ENCODE measurements around the gene WDFY2.

WDFY2 gene

GRCh38 chr13:51776179-51776578 lies 191.9 kb downstream of the WDFY2 start:
- no peak for FAIRE-seq

GRCh38 chr13:51777921-51778320 lies 193.7 kb downstream of the WDFY2 start:
- FAIRE-seq = no peak

GRCh38 chr13:51778392-51778791 lies 194.1 kb downstream of the WDFY2 start:
- FAIRE-seq = no peak

- FAIRE-seq = no peak
Measured at GRCh38 chr13:51780099-51780498, 195.8 kb downstream of the WDFY2 start.

GRCh38 chr13:51781246-51782022 lies 197.2 kb downstream of the WDFY2 start:
- no peak for FAIRE-seq

GRCh38 chr13:51782026-51782710 lies 197.9 kb downstream of the WDFY2 start:
- no peak for FAIRE-seq

- no peak for FAIRE-seq
Measured at GRCh38 chr13:51783428-51784094, 199.3 kb downstream of the WDFY2 start.

DNA sequence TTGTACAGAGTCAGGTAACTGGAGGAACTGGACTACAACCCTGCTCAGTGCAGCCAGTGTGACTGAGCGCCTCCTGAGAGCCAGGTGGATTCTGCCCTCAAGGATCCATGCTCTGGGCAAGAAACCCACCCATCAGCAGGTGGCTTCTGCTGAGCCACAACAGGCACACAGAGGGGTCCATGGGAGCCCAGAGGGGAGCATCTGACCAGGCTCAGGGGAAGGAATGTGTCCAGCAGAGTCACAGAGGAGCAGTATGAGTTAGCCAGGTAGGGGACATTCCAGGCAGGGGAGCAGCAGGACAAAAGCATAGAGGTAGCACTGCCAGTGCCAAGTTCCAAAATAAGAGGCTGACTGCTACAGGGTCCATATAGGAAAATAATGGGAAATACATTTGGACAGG lies 199.8 kb downstream of the WDFY2 start:
- FAIRE-seq = no peak

DNA sequence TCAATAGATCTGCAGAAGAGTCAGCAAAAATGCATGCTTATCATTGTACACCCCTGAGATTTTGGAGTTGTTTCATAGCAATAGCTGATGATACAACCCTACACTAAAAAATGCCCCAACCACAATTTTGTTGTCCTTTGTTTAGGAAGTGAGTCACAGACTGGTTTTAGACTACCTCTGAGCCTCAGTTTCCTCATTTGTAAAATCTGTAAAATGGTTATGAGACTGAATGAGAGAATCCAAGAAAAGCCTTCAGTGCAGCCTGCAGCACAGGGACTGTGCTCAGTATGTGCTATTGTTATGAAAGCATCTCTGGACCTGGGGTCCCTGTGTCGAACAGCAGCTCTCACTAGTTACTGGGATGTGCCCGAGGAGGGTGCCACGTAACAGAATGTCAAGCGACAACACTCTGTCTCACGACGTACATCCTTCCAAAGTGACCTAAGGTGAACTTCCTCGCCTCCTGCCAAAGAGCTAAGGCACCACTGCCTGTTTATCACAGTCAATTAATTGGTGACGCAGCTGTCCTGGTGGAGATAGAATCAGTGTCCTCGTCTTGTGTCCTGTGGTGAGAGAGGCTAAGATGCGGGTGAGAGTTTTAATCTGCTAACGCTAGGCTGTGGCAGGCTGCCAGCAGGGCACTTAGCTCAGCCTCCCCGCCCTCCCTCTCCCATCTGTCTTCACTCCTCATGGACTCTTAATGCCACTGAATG lies 201.6 kb downstream of the WDFY2 start:
- FAIRE-seq = no peak

DNA sequence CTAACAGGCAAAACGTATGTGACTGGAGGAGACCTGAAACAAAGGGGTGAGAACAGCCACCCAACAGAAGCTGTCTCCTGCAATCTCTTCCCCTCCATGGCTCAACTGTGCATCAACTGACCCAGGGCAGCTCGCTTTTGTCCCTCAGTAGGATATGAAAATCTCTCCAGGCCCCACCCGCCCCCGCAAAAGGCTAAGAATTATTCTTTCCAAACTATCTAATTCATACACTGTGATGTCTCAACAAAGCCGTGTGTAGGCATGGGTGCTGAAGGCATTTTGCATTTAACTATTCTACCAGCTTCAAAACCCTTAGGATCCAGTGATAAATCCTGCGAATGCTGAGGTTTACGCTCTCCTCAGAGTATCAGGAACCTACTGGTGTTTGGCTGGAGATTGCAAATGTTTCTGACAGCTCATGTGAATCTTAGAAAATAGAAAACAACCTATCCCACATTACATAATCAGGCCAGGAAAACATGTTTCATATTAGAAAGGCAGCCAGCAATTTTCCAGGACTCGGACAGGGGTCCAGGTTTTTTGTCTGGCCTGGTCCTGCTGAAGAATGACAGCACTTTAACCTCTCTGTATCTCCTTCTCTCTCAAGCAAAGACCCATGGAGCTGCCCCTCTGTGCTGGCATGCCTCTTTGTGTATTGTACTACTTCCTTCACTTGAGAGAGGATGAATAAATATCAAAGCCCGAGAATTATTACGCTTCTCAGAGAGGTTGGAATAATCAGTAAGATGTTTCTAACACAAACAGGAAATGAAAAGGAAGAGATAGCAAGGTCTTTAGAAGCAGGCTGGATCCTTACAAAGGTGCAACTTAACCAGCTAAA lies 202.4 kb downstream of the WDFY2 start:
- FAIRE-seq = no peak

DNA sequence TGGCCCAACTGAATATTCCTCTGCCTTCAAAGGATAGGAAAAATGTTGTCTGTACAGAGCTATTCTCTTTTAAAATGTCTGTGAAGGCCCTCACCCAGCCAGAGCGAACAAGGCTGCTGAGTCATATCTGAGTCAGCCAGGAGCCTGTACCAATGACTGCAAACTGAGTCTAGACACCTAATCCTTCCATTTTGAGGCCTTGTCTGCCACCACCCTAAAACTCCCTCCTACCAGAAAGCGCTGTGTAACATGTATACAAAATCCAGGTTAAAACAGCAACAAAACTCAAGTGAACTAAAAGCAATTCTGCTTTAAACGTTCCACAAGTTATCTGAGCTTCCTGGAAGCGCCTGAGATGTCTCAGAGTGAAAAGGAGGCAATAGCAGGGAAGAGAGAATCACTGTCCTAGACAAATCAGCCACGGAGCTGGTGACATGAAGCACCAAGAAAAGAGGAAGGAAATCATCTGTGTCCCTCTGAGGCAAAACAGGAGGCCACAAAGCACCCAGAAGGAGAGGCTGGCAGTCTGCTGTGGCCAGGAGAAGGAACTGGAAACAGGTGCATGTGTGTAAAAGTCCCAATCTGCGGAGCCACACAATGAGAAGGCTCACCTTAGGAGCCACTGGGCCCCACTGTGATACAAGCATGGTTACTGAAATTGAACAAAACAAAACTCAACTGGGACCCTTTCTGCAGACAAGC lies 209.5 kb downstream of the WDFY2 start:
- no peak for FAIRE-seq

DNA sequence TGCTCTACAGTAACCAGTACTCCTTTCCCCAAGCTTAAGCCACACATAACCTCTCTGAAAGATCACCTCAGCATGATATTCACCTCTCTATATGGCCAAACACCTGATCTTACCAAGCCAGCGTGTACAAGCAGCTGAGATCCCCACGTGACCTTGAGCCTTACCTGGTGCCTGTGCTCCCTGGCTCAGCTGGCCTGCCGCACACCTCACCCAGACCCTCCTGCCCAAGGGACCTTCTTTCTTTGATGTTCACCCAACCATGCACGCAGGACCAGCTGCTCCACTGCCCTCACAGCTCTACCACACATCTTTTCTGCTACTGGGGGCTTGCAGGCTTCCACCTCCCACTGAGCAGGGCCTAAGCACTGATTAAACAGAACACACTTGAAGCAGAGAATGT lies 210.7 kb downstream of the WDFY2 start:
- no peak for FAIRE-seq

DNA sequence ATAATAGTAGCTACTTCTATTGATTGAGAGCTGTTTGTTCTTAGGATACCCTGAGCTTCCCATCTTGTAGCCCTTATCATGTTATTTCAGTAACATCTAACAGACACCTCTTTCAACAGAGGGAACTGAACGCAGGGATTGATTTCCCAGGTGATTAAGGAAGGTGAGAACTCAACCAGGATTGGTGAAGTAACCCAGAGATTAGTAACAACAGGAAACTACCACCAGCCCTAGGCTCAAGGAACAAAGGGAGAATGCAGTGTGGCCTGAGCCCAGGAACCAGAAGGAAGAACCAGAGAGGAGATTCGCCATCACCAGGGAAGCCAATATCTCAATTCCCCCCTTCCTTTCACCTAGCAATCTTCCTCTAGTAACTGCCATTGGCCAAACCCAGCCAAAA lies 211.2 kb downstream of the WDFY2 start:
- FAIRE-seq = no peak

GRCh38 chr13:51796546-51796945 lies 212.3 kb downstream of the WDFY2 start:
- no peak for FAIRE-seq

DNA sequence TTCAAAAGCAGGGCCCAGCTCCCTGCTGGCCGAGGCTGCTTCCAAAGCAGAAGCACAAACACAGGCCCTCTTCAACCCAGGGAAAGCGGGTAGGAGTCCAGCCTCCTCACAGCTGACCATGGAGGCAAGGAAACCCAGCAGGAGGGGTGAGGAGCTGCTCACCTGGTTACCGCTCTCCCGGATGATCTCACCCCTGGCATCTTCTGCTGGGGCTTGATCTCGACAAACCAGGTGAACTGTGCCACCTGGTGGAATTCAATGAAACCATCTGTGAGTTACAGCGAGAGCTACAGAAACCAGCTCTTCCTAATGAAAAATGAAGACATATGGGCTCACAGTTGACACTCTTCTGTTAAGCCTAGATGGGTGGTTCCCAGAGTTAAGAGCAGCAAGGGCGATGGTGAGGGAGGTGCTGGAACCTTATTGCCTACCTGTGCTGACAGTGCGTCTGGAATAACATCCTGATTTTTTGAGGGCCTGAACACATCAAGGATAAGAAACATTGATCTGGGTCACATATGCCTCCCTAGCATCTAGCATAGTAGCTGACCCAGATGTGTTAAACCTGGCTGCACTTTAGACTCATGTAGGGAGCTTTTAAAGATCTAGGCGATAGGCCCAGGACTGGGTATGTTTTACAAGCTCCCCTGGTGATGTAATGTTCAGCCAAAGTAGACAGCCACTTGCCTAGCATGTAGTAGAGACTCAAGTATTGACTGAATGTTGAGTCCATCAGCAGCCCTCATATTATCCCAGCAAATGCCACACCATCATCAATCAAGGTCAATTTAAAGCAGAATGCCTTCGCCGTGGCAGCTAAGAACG lies 213.6 kb downstream of the WDFY2 start:
- no peak for FAIRE-seq

GRCh38 chr13:51799261-51799660 lies 215.0 kb downstream of the WDFY2 start:
- FAIRE-seq = no peak

DNA sequence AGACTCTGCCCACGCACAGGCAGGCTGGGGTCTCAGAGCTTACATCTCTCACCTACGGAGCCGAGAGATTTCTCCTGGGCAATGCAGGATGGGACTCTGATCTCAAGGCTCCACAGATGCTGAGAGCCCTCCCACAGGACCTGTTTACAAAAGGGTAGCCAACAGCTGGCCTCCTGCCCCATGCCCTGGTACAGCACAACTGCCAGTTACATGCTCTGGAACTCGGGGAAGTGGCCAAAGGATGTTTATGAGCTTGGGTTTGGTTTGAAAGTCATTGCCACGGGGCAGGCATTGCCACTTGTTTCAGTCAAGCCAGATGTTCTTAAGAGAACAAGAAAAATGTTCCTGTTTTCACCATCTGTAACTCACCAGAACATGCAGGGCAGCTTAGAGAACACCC lies 216.2 kb downstream of the WDFY2 start:
- no peak for FAIRE-seq

GRCh38 chr13:51801631-51802099 lies 217.4 kb downstream of the WDFY2 start:
- no peak for FAIRE-seq

DNA sequence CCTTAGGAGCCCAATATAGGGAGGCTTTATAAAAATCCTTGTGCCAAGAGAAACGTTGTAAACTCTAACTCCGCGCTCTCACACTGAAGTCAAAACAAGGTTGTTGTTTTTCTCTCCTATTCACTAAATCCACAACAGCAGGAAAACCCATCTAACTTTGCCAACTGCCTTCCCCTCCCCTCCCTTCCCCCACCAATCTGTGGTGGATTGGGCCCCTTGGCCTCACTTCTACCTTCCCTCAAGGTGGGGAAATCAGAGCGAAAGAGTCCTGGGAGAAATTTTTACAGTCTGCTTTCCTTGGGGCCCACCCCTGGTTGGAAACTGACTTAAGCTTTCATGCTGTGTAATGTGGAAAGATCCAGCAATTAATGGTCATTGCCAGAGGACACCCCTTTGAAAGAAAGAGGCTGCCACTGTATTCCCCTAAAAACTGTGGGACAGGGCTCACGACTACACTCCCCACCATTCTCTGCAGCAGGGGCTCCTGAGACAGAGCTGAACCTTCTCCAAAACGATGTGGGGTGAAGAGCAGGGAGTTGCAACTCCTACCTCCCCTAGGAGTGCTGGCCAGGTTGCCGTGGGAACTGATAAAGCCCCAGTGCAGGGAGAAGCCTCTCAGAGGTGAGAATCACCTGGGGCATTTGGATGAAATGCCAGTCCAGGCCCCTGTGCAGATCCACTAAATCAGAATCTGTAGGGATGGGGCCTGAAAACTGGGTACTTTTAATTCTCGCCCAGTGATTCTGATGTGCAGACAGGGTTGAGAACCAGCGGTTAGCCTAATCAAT lies 218.6 kb downstream of the WDFY2 start:
- no peak for FAIRE-seq
